NCI-H128 (cell line): Measurements from ENCODE around the gene RIC3.

Experiments
- DNase-seq: peaks from one replicate; lab custom pipeline; 2025; ENCODE audit not compliant: unreplicated experiment; lab: John Stamatoyannopoulos, UW

Gene RIC3

GRCh38 chr11:8069771-8070170, 99.1 kb downstream of the RIC3 start:
- DNase-seq = no peak

DNA sequence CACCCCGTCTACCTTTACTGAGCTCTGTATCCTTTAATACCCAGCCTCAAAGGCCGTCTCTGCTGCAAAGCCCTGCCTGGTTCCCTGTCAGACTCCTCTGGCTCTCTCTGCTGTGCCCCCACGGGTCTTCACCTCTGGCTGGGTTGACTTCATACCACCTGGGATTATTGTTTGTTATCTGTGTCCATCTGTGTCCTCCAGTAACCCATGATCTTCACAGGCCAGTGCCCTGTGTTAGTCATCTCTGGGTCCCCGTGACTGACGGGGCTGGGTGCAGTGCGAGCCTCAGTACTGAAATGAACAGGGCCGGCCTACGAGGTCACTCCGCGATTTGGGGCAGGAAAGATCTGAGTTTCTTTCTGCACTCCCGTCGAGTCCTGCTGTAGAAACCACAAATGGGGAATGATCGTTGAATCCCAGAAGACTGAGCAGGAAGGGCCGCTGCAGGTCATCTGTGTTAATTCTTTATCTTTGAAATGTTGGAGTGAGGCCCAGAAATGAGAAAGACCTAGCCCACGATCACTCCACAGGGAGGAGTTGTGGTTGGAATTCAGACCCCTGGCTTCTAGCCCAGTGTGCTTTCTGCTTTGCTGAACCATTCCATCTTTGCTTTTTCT, 100.1 kb downstream of the RIC3 start:
- DNase-seq = no peak

DNA sequence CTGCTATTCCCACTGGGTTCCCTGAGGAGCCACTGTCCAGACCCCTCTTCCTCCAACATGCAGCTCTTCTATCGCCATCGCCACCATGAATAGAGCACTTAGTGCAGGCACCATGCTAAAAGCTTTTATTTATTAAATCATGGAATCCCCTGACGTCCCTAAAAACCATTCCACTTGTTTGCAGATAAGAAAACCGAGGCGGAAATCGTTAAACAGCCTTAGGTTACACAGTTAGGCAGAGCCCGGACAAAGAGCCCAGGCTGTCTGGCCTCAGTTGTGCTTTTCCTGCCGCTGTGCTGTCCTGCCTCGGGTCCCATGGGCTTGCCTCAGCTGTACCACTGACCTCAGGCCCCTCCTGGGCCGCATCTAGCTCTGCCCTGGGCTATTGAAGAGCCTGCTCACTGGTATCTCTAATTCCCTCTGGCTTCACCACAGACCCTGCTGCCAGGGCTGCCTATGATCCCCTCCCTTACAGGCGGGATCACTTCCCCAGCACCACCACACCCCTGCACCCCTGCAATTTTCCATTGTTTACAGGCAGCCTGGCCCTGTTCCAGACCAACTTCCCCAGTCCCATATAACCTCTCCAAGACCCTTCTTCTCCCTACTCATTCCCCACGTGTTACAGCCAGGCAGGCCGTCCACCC, 100.8 kb downstream of the RIC3 start:
- no peak for DNase-seq

GRCh38 chr11:8067567-8067928, 101.3 kb downstream of the RIC3 start:
- no peak for DNase-seq

DNA sequence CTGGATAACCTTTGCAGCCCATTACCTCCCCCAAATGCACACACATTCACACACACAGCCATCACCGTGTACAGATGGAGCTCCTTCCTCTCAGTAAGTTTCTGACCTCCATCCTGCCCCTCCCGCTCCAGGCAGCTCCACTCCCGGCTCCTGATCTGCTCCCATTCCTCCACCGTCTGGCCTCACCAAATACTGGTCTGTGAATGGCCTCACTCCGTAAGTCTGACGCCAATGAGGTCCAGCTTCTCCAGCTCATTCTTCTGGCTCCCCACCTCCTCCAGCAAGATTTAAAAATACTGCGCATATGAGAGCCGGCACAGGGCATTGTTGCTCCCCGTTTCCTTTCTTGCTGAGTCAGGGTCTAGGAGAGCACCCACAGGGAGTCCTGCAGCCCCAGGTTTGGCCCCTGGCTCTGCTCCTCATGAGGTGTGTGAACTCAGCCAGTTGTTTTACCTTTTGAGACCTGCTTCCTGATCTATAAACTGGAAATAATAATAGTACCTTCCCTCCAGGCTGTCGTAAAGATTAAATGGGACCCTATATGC, 101.8 kb downstream of the RIC3 start:
- no peak for DNase-seq

DNA sequence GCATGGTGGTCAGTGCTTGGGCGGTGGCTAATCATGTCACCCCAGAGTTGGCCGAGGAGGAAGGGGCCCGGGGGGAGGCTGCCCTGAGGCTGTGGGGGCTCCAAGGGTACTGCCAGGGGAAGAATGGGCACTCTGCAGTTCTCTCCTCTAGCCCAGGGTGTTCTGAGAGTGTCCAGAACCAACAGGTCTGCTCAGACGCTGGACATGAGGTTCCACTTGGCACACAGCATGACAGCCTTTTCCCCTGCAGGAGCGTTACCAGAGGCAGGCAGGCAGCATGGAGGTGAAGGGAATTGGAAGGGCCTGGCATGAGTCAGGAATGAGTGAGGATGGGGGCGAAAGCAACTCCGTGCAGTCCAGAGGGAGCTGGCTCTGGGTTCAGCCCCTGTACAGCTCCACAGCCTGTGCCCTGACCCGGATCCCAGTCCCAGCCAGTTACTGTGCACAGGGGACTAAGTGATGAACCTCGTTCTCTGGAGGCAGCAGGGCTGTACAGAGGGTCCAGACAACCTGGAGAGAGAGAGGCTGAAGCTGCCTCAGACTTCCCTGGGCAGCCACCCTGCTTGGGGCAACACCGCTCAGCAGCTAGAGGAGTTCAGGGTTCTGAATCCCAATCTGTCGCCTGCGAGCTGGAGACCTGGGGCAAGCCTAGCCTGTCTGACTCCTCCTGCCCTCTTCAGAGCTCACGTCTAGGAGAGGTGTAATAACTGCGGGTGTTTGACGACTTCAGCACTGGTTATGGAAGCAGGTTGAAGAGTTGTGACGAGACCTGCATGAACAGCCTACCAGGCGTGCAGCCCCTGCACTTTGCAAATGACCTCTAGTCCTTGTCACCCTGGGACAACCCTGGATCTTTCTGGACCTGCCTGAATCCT, 102.6 kb downstream of the RIC3 start:
- no peak for DNase-seq

DNA sequence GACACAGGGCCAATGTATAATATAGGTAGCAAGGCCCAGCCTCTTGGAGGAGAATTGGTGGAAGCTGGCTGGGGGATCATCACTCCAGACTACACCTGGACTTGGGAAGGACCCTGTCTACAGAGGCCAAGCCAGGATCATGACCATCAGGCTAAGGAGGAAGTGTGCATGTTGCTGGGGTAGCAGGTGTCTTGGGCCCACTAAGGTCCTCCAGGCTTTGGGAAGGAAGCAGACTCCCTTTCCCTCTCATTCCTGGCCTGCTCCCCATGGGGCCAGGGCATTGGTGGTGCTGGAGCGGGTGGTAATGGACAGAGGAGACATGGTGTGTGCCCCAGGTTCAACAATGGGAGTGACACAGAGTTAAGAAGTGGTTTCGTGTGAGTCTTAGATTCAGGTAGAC, 103.8 kb downstream of the RIC3 start:
- DNase-seq = no peak

DNA sequence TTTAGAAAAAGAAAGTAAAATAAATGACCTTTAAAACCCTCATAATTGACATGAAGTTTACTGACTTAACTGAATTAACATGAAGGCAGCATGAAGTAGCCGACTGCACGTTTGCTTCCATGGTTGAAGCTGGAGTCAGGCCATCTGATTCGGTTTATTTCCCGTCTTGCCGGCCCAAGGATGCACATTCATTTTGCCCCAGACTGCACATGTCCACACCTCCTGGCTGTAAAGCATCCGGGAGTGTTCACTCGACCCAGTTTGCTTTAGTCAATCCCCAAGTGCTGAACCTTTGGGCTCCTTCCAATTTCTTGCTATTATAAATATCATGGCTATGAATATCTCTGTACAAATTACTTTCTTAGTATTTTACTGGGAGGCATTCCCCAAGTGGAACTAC, 105.5 kb downstream of the RIC3 start:
- DNase-seq = no peak

GRCh38 chr11:8062781-8063257, 106.0 kb downstream of the RIC3 start:
- no peak for DNase-seq

GRCh38 chr11:8061555-8062428, 107.0 kb downstream of the RIC3 start:
- DNase-seq = no peak

GRCh38 chr11:8060801-8061554, 107.8 kb downstream of the RIC3 start:
- DNase-seq = no peak

DNA sequence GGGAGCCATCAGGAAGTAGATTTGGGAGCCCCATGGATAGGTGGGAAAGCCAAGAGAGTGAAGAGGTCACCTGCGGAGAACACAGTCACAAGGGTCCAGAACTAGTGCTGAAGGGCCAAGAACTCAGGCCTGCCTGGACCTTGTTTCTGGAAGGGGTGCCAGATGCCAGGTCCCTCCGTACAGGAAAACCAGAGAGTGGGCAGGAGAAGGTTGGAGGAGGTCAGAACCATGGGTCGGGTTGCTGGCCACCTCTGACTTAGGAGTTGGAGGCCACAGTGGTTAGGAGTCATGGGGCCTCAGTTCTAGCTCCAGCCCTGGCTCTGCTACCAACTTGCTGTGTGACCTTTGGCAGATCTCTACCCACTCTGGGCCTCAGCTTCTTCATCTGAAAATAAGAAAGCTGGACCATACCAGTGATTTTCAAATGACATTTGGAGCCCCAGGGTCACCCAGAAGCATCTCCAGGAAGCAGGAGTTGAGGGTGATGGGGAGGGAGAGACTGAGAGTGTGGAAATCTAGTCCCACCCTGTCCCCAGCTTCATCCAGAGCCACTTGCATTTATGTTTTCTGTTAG, 108.6 kb downstream of the RIC3 start:
- DNase-seq = no peak

DNA sequence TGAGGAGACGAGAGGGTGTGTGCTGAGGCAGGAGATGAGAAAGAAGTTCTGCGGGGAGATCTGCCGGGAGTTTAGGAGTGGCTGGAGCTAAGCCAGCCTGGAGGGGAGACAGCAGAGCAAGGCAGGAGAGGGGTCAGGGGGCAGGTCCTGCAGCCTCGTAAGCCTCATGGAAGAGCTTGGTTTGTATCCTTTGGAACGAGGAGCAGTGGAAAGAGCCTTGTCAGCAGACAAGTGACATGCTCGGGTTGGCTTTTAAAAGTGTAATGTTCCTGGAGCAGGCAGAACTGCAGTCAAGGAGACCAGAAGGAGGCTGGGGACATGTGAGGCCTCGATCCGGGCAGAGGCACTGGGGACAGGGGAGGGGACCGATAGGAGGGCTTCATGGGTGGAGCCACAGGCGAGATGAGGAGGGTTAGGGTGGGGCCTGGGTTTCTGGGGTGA, 109.2 kb downstream of the RIC3 start:
- no peak for DNase-seq

DNA sequence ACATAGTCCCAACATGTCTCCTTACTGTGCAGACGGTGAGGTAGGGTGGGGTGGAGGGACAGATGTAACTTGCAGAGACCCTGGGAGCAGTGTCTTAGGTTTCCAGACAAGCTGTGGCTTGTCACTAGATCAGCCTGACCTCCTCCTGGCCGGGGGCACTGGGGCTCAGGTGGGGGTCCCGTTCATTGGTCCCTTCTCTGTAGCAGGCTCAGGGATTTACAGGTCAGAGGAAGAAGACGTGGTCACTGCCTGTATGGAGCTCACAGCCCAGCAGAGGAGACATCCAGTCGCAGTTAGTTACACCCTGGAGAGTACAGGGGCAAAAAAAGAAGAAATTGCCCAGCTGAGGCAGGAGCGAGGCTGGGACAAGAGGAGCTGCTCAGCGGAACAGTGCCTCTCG, 109.8 kb downstream of the RIC3 start:
- no peak for DNase-seq

GRCh38 chr11:8058216-8058615, 110.6 kb downstream of the RIC3 start:
- no peak for DNase-seq

- DNase-seq = no peak
Measured at GRCh38 chr11:8056810-8057463, 111.9 kb downstream of the RIC3 start.
